Measurements from ENCODE around the gene STK33.

DNA sequence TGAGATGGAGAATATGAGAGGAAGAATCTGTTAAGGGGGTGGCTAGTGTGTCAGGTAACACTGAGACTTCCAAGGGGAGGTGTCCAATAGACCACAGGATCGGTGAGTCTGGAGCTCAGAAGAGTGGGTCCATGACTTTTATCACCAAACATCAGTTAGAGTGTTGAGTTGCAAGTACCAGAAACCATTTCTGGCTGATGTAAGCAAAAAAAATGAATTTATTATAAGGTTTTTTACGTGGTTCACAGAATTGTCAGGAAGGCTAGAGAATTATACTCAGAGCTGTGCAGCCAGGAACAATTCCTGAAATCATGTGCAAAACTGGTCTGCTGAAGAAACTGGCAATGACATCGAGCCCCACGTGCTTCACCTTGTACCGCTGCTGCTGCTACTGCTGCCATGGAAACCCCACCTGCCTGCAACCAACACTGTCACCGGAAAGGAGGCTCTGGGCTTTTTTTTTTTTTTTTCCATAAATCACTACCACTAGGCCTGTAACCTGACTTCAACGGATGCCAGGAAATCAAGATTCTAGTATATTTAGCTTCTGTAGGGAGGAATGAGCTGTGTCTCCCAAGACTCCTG is 16.6 kb upstream of the STK33 start:
- TF ChIP-seq, protein P1, sequence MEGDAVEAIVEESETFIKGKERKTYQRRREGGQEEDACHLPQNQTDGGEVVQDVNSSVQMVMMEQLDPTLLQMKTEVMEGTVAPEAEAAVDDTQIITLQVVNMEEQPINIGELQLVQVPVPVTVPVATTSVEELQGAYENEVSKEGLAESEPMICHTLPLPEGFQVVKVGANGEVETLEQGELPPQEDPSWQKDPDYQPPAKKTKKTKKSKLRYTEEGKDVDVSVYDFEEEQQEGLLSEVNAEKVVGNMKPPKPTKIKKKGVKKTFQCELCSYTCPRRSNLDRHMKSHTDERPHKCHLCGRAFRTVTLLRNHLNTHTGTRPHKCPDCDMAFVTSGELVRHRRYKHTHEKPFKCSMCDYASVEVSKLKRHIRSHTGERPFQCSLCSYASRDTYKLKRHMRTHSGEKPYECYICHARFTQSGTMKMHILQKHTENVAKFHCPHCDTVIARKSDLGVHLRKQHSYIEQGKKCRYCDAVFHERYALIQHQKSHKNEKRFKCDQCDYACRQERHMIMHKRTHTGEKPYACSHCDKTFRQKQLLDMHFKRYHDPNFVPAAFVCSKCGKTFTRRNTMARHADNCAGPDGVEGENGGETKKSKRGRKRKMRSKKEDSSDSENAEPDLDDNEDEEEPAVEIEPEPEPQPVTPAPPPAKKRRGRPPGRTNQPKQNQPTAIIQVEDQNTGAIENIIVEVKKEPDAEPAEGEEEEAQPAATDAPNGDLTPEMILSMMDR (IDR thresholded peaks at IDR 0.05; ENCODE audit: low read length), result no peak
- TF ChIP-seq EZH2 (optimal IDR thresholded peaks at IDR 0.05; ENCODE audit: low read depth, low read length) (no peak), EZH2phosphoT487 (IDR thresholded peaks at IDR 0.05; ENCODE audit: low read length) (no peak)
